Gastrocnemius medialis (tissue), 4 donors: Measurements from ENCODE around the gene TEX2. TPM values are rescaled to one million over a fixed set of nuclear protein-coding genes. Genes with fewer than 3 reads are reported as not detected.

Experiments
- ATAC-seq, 2 donors: fragments of 150-250 bp; one replicate each; pipeline ENCODE4 v1.9.1; 2016
- DNase-seq, 2 donors: peaks; one replicate each; pipeline ENCODE4 v3.0.0-alpha.2; 2019
- H3K27ac ChIP-seq, 4 donors: fragments of 200-600 bp; sonication (generic); 1 replicate in 1 of 4; 2 replicates in 3 of 4; pipeline ENCODE4 v1.5.1; 2016 to 2018; ENCODE audit warnings: mild to moderate bottlenecking in 2 of 4, moderate library complexity in 1 of 4
- H3K27me3 ChIP-seq, 3 donors: fragments of 200-600 bp; sonication (generic) in 2 of 3; 1 replicate in 1 of 3; 2 replicates in 2 of 3; pipeline versions ENCODE4 v1.5.1 to v1.6.0; 2016 to 2019; ENCODE audit warnings: mild to moderate bottlenecking in 1 of 3, moderate library complexity in 1 of 3
- H3K36me3 ChIP-seq, 2 donors: fragments of 200-600 bp; sonication (generic) in 1 of 2; one replicate each; pipeline ENCODE4 v1.5.1; 2017 to 2018
- H3K4me1 ChIP-seq, 2 donors: fragments of 200-600 bp; sonication (generic) in 1 of 2; one replicate each; pipeline ENCODE4 v1.5.1; 2016 to 2017; ENCODE audit warnings: mild to moderate bottlenecking in 2 of 2
- H3K4me3 ChIP-seq, 4 donors: fragments of 200-600 bp; sonication (generic) in 3 of 4; 1 replicate in 1 of 4; 2 replicates in 3 of 4; pipeline ENCODE4 v1.5.1; 2016 to 2019; ENCODE audit warnings: mild to moderate bottlenecking in 2 of 4
- H3K9me3 ChIP-seq, 3 donors: fragments of 200-600 bp; sonication (generic) in 2 of 3; 1 replicate in 1 of 3; 2 replicates in 2 of 3; pipeline ENCODE4 v1.5.1; 2016 to 2019
- POLR2A ChIP-seq, 2 donors: fragments of 450-650 bp; IDR thresholded peaks; one replicate each; pipeline ENCODE4 v1.6.1; 2017; ENCODE audit warnings: antibody characterized with exemption in 2 of 2, mild to moderate bottlenecking in 2 of 2, moderate library complexity in 2 of 2
- in situ Hi-C, 4 donors: fragments of 200-750 bp; cut with MboI; loops; one replicate each; pipeline versions ENCODE4 v1.15.0 to v1.8.0; 2017; ENCODE audit warnings: low sequenced_read_pairs in 4 of 4
- intact Hi-C: fragments of 100-400 bp; cut with DNase I; formaldehyde crosslinking; loops from one replicate; pipeline ENCODE4 v1.15.1; 2023; ENCODE audit warnings: low total_unique reads
- total RNA-seq, 4 donors: library from RNA; depleted of rRNA; stranded (reverse); fragments of >200 nt; gene quantifications; one replicate each; pipeline versions ENCODE4 v1.1.0 to v1.2.3, GENCODE V29; 2016
- TF ChIP-seq, protein P1 (sequence below), 5 experiments: fragments of 450-650 bp in 3 of 5; fragments of 200-600 bp in 2 of 5; sonication (generic) in 2 of 5; IDR thresholded peaks in 4 of 5; conservative IDR thresholded peaks in 1 of 5; 1 replicate in 4 of 5; 2 replicates in 1 of 5; pipeline ENCODE4 v1.5.1; 2016 to 2019; ENCODE audit warnings: antibody characterized with exemption in 5 of 5, mild to moderate bottlenecking in 3 of 5, moderate library complexity in 3 of 5

The TEX2 gene
- total RNA-seq, 4 donors from 2014 or later: 39.0 to 91.1 (median 77.4) TPM

DNA sequence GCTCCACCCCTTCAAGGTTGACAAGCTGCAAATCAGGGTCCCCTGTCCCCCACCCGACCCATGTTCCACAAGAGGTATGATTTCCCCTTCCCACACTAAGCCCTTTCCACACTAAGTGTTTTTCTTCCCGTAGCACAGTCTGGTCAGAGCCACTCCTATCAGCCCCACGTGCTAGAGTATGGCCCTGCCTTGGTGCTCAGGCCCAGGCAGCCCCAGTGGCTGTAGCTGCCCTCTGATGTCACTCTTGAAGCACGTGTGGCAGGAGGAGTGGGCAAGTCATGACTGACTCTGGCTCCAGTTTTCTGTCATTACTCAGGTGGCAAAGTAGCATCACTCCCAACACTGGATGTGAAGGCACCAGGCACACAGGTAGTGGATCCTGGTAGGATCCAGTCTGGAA, 97.7 kb downstream of the TEX2 start:
- Histone ChIP-seq H3K9me3 (no peaks in the 10 kb centered on the region), H3K4me1 (peaks cover 29 to 58% of the 10 kb centered on the region in 2 donors), H3K27ac (peak overlapping the region in 2 of 4 donors; percentile 12 to 15), H3K4me3 (no peak overlapping the region), H3K36me3 (peaks cover 0 to 4% of the 10 kb centered on the region in 2 donors), H3K27me3 (no peaks in the 10 kb centered on the region)
- ATAC-seq: no peak
- intact Hi-C loops: no loop called here
- in situ Hi-C loops: no loop called here
- TF ChIP-seq, protein P1, sequence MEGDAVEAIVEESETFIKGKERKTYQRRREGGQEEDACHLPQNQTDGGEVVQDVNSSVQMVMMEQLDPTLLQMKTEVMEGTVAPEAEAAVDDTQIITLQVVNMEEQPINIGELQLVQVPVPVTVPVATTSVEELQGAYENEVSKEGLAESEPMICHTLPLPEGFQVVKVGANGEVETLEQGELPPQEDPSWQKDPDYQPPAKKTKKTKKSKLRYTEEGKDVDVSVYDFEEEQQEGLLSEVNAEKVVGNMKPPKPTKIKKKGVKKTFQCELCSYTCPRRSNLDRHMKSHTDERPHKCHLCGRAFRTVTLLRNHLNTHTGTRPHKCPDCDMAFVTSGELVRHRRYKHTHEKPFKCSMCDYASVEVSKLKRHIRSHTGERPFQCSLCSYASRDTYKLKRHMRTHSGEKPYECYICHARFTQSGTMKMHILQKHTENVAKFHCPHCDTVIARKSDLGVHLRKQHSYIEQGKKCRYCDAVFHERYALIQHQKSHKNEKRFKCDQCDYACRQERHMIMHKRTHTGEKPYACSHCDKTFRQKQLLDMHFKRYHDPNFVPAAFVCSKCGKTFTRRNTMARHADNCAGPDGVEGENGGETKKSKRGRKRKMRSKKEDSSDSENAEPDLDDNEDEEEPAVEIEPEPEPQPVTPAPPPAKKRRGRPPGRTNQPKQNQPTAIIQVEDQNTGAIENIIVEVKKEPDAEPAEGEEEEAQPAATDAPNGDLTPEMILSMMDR (IDR thresholded peaks at IDR 0.05 in 4 of 5, conservative IDR thresholded peaks at IDR 0.05 in 1 of 5): no peak
- TF ChIP-seq POLR2A (IDR thresholded peaks at IDR 0.05): no peak
- no peak for DNase-seq

DNA sequence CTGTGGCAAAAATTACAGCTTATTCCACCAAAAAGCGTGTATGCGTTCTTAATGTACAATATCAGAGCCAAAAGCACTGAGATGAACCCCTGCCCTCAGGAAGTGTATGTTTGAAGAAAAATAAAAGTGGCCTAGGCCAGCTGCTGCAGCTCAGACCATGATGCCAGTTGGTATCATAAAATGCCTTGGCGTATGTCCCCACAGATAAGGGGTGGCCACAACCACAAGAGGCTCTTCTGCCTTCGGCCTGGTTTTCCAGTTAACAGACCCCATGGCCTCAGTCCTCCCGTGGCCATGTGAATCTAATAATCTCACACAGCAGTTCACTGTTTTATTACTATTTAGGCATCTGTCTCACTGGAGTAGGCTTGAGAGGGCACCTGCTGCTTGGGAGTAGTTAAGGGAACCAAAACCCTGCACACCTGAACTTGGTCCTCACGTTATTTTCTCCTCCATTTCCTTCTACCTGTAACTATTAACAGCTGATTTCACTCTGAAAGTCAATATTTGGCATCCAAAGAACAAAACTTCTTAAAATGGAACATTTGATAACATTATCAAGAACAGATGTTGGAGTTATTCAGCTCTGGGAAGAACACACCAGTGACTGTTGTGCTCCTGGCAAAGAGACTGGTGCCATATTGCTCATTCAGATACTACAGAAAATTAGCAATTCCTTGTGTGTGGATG, 98.3 kb downstream of the TEX2 start:
- Histone ChIP-seq H3K4me1 (peaks cover 29 to 58% of the 10 kb centered on the region in 2 donors), H3K27me3 (no peaks in the 10 kb centered on the region), H3K4me3 (no peak overlapping the region), H3K36me3 (peaks cover 0 to 6% of the 10 kb centered on the region in 2 donors), H3K27ac (peak overlapping the region in 2 of 4 donors; percentile 5 to 12), H3K9me3 (no peaks in the 10 kb centered on the region)
- ATAC-seq (no peak), DNase-seq (no peak)
- intact Hi-C loops: no loop called here
- TF ChIP-seq, protein P1 (IDR thresholded peaks at IDR 0.05 in 4 of 5, conservative IDR thresholded peaks at IDR 0.05 in 1 of 5): no peak
- no peak for TF ChIP-seq POLR2A (IDR thresholded peaks at IDR 0.05)
- in situ Hi-C loops: no loop called here

DNA sequence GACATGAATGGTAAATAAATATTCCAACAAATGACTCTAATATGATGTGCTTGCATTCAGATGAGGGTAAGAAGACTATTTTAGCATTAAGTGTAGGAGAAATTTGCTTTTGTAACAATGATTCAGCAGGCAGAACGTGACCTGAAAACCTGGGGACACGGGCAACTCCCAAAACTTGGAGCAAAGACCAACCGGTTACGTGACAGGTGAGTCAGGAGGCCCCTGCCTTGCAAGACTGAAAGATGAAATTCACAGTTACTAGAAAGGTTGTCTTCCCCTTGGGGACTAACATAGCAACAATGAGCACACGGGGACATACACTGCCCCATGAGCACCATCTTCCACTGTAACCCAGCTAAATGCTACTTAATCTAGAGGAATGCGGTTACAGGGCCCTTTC, 99.6 kb downstream of the TEX2 start:
- Histone ChIP-seq H3K9me3 (no peaks in the 10 kb centered on the region), H3K27ac (peak overlapping the region in 3 of 4 donors; percentile 98 to 99 (median 98)), H3K4me1 (peaks cover 36 to 60% of the 10 kb centered on the region in 2 donors), H3K27me3 (no peaks in the 10 kb centered on the region), H3K4me3 (no peak overlapping the region), H3K36me3 (peaks cover 0 to 6% of the 10 kb centered on the region in 2 donors)
- TF ChIP-seq, protein P1 (IDR thresholded peaks at IDR 0.05 in 4 of 5, conservative IDR thresholded peaks at IDR 0.05 in 1 of 5): no peak
- TF ChIP-seq POLR2A (IDR thresholded peaks at IDR 0.05): no peak
- no peak for DNase-seq
- no peak for ATAC-seq
- intact Hi-C loops: no loop called here
- in situ Hi-C loops: no loop called here

DNA sequence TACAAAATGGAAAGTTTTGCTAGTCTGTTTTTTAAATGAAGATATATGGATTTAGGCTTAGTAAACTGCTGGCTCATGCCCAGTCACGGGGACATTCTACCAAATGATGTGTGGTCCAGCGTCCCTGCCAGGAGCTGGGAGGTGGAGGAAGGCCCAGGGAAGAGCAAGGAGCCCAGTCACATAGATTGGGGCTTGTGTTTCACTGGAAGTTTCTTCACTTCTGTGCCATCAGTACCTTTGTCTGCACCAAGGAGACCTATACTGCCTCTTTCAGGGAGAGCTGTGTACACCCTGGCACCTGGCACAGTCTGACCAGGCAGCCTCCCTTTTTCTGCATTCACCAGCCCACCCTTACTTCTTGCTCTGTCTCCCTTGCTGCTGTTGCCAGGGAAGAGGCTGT, 100.5 kb downstream of the TEX2 start:
- Histone ChIP-seq H3K36me3 (peaks cover 0 to 6% of the 10 kb centered on the region in 2 donors), H3K9me3 (no peaks in the 10 kb centered on the region), H3K4me3 (no peak overlapping the region), H3K27me3 (no peaks in the 10 kb centered on the region), H3K27ac (peak overlapping the region; percentile 38 to 99 (median 98)), H3K4me1 (peaks cover 46 to 66% of the 10 kb centered on the region in 2 donors)
- intact Hi-C loops (no loop called here), in situ Hi-C loops (no loop called here)
- TF ChIP-seq, protein P1 (IDR thresholded peaks at IDR 0.05 in 4 of 5, conservative IDR thresholded peaks at IDR 0.05 in 1 of 5): no peak
- no peak for TF ChIP-seq POLR2A (IDR thresholded peaks at IDR 0.05)
- peak; percentile 49 to 60 for ATAC-seq
- DNase-seq: peak in 1 of 2 donors; percentile 54
